Occipital lobe (tissue), 2 donors: ENCODE results near the gene GCN1. TPM values are rescaled to one million over a fixed set of nuclear protein-coding genes. Genes with fewer than 3 reads are reported as not detected.
"Not testable (repeated sequence)": the region's sequence is repeated elsewhere in the genome, so short reads cannot be mapped to it uniquely, and the experiment has no call there.

Experiments used
- DNase-seq: peaks from one replicate; lab custom pipeline; 2025; lab: John Stamatoyannopoulos, UW
- total RNA-seq: library from RNA; depleted of rRNA; stranded (reverse); fragments of >200 nt; gene quantifications from one replicate; pipeline ENCODE4 v1.2.3, GENCODE V29; 2014

GCN1 gene
- total RNA-seq, 1 donor from 2014 or later: 53.7 TPM

DNA sequence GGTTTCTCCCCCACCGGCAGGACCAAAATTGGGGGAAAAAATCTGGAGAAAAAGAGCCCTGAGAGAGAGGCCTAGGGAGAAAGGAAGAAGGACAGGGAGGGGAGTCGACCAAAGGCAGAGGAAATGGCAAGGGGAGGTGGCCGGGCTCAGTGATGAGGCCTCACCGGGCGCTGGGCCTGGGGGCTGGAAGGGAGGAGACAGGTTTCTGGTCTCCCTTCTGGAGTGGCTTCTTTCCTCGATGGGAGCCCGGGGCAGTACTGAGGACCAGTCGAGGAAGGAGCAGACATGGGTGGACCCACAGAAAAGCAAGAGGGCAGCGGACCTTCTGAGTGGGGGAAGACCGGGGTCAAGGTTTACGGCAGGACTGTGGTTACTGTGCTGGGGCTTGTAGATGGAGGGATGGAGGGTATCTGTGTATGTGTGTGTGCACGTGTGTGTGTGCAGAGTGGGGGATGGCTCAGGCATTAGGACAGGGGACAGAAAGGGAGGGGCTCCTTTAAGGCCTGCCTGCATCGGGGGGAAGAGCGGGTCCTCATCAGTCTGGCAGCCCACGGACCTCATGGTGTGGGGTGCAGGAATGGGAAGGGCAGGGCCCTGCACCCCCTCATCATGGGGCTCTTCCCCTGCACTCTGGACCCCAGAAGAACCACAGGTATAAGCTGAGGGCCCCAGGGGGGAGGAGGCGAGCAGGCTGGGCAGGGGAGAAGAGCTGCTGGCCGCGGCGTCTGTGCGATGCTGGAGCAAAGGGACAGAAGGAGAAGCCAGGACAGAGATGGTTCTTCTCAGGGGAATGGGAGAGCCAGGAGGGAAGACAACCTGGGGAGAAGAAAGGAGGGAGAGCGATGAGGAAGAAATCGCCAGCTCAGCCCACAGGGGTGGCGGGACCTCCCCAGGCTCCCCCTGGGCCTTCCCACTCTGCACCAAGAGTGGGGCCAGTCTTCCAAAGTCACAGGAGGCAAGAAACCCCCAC, 21.5 kb upstream of the GCN1 start:
- DNase-seq: no peak

GRCh38 chr12:120215357-120215735, 20.8 kb upstream of the GCN1 start:
- no peak for DNase-seq

GRCh38 chr12:120214626-120215356, 20.3 kb upstream of the GCN1 start:
- no peak for DNase-seq

GRCh38 chr12:120213758-120214157, 19.2 kb upstream of the GCN1 start:
- no peak for DNase-seq

GRCh38 chr12:120213182-120213581, 18.7 kb upstream of the GCN1 start:
- not testable (repeated sequence) for DNase-seq

- no peak for DNase-seq
These were observed 17.8 kb upstream of the GCN1 start for GRCh38 chr12:120212301-120212700.

DNA sequence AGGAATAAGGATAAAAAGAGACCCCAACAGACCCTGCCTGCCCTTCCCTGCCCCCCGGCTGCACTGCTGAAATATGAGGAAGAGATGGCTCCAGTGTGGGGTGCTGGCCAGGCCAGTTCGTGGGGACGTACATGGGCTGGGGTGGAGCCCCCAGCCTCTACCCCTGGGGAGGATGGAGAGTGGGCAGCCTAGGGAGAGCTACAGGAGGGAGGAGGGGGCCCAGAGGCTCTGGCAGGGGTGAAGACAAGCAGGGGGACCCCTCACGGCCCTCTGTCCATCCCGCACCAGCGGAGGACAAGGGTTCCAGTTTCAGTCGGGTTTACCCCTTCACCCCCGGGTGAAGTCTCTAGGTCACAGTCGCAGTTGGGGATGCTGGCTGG, 17.4 kb upstream of the GCN1 start:
- no peak for DNase-seq

DNA sequence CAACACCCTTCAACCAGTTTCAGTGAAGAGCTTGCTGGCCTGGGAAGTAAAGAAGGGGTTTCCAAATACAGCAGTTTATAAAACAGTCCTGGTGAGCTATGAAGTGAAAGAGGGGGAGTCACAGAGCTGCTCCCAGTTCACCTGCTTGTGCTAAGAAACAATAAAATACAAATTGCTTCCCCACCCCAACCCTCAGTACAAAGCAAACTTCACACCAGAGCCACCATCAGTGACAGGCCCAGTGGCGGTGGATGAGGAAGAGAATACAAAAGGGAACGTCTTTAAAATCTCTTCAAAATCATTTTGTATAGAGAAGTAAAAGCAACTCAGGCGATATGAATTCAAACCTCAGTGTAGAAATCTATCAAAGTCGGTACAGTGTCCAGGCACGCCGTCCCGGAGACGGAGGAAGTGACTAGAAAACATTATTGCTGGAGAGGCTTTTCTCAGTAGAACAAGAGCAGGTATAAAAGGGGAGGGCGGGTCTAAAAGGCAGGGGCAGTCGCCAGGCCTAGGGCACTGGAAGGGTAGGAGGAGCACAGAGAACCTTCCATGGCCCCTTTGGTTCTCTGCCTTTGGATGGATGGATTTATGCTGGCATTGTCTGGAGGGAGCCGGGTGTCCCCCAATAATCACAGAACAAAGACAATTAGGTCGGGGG, 16.9 kb upstream of the GCN1 start:
- no peak for DNase-seq

- DNase-seq: no peak
These were observed 15.3 kb upstream of the GCN1 start for GRCh38 chr12:120209851-120210250.

- no peak for DNase-seq
These were observed 12.7 kb upstream of the GCN1 start for GRCh38 chr12:120207227-120207626.

- not testable (repeated sequence) for DNase-seq
These were observed 12.3 kb upstream of the GCN1 start for GRCh38 chr12:120206781-120207180.

DNA sequence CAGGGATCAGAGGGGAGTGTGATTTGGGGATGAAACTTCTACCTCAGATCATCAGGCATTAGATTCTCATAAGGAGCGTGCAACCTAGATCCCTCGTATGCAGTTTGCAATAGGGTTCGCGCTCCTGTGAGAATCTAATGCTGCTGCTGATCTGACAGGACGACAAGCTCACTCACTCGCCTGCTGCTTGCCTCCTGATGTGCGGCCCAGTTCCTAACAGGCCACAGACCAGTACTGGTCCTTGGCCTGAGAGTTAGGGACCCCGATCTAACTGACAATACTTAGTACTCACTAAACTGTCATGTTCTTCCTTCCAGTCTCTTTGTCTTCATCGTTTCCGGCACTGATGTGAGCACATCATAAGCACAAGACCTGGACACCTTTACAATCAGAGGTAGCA, 11.7 kb upstream of the GCN1 start:
- no peak for DNase-seq

GRCh38 chr12:120204171-120204570, 9.7 kb upstream of the GCN1 start:
- DNase-seq: no peak

GRCh38 chr12:120200364-120200800, 5.9 kb upstream of the GCN1 start:
- no peak for DNase-seq

DNA sequence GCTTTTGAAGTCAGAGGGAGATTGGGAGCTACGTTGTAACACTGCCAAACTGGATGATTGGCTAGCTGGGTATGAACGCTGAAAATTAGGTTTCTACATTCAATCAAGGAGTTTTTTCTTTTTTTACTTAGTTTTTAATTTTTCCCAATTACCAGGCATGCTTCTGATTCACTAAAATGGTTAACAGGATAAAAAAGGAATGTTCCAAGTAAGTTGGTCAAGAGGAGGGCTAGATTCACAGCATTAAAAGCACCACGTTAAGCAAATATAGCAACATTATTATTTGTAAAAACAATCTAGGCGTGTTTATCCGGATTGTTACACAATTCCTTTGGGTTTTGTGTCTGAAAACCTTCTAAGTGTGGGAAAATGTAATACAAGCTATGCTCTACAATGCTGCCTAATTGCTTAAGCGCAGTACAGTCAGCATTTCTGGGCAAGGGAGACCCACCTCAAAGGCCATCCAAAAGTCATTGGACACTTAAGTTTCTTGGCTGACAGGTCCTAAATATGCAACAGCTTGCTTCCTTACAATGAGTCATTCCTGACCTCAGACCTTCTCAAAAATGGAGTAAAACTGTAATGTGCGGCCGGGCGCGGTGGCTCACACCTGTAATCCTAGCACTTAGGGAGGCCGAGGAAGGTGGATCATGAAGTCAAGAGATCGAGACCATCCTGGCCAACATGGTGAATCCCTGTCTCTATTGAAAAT, 5.2 kb upstream of the GCN1 start:
- no peak for DNase-seq

DNA sequence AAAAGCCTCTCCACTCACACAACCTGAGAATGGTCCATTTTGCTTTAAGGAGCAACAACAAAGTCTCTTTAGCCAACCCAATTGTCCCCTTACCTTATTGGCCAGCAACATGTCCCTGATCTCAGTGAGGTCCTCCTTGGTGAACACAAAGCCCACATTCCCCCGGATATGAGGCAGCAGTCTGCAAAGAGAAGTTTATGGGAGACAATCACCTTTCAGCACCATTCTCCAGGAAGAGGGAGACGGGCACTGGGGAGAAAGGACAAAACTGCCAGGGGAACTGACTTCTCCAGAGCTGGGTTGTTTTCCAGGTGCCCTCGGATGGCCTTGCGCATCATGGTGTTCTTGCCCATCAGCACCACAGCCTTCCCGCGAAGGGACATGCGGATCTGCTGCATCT, 4.5 kb upstream of the GCN1 start:
- no peak for DNase-seq

DNA sequence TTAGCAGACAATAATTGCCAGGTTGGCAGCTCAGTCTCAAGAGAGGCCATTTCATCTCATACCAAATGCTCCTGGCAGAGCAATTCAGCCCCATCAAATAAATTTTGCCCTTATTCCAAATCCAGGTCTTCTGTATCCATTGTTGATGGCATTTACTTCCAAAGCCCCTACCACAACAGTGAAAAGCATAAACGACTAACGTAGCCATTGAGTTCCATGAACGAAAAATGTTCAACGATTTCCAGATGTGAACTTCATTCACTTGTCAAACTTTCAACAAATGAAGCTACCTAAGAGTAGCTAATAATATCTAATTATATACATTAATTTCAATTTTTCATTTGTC, 3.0 kb upstream of the GCN1 start:
- no peak for DNase-seq

DNA sequence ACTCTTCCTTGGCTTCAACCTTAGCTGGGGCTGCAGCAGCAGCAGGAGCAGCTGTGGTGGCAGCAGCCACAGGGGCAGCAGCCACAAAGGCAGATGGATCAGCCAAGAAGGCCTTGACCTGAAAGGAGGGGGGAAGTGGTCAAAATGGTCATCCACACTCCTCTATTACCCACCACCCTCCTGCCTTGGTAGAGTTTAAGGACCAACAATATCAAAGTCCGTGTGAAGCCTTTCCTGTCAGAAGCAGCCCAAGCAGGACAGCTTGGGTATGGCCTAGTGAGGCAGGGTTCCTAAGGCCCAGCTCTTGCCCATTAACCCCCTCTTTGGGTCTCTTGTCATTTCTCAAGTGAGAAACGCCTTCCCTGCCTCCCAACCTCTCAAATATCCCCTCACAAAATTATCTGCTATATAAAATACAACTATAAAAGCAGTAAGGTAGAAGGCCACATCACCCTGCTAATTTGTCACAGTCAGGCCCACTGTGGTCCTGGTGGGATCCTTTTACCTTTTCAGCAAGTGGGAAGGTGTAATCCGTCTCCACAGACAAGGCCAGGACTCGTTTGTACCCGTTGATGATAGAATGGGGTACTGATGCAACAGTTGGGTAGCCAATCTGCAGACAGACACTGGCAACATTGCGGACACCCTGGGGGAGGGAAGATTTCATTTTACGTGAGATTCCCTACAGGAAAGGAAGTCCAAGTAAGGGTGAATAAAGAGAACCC, 2.5 kb upstream of the GCN1 start:
- DNase-seq: not testable (repeated sequence)

DNA sequence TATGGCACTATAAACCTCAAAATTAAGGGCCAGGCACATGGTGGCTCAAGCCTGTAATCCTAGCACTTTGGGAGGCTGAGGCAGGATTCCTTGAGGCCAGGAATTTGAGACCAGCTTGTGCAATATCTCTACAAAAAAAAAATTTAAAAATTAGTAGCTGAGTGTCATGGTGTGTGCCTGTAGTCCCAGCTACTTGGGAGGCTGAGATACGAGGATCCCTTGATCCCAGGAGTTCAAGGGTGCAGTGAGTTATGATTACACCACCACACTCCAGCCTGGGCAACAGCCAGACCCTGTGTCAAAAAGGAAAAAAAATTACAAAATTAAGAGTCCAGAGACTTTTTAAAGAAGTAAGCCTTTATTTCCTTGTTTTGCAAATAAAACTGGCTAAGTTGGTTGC, 1.8 kb upstream of the GCN1 start:
- DNase-seq: no peak

DNA sequence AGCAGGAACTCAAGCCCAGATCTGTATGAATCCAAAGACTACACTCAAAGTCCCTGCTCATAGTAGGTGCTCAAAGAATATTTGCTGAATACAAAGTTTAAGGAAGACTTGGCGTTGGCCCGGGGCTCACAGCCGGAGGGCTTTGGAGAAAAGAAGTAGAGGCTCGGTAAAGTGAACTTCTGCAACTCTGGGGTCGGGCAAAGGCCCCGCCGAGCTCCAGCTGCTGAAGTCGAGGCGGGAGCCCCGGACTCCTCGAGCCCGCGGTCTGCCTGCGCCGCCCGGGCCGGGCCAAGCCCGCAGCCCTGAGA, 335 bp downstream of the GCN1 start:
- no peak for DNase-seq

DNA sequence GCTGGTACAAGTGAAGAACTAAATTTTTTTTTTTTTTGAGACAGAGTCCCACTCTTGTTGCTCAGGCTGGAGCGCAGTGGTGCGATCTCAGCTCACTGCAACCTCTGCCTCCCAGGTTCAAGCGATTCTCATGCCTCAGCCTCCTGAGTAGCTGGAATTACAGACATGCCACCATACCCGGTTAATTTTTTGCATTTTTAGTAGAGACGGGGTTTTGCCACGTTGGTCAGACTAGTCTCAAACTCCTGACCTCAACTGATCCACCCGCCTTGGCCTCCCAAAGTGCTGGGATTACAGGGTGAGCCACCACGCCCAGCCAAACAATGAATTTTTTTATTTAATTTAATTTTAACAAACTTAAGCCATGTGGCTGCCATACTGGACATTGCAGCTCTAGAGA, 1.2 kb downstream of the GCN1 start:
- not testable (repeated sequence) for DNase-seq
